ENCODE data around the gene TEX52.
"Not testable (repeated sequence)": the region's sequence is repeated elsewhere in the genome, so short reads cannot be mapped to it uniquely, and the experiment has no call there.

Gene TEX52

DNA sequence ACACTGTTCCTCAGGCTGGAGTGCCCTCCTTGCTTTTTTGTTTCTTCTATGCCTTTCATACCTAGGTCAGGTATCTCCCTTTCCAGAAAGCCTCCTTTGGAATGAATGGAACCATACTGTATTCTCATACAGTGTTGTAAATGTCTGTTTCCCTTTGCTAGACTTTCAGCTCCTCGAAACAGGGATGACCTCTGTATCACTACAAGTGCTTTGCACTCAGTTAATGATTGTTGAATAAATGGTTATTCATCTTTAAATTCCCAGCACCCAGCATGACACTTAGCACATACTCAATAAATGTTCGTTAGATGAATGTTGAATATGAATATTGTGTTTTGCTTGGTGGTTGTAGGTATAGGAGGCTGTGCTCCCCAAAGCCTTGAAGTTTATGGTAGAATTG, 28.0 kb upstream of the TEX52 start:
- peaks cover 24% of the 10 kb centered on the region for H3K36me3 ChIP-seq (ENCODE audit: insufficient read depth, low read length)
- H3K9ac ChIP-seq (ENCODE audit: low read depth, low read length): no peak overlapping the region
- H3K4me1 ChIP-seq (ENCODE audit: insufficient read depth, low read length): peaks cover 5% of the 10 kb centered on the region; the same call in 1 of the 2 replicates

DNA sequence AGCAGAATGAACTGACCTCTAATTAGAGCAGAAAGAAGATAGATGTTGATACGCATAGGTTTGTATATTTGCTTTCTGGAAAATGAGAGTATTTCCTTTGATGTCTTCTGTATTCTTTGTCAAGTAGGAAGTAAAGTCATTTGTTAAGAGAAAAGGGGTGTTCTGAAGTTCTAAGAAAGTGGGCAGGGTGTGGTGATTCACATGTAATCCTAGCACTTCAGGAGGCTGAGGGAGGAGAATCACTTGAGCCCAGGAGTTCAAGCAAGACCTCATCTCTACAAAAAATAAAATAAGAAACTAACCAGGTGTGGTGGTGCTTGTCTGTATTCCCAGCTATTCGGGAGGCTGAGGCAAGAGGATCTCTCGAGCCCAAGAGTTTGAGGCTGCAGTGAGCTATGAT, 23.0 kb upstream of the TEX52 start:
- Histone ChIP-seq H3K4me1 (ENCODE audit: insufficient read depth, low read length) (peaks cover 8% of the 10 kb centered on the region; the same call in 1 of the 2 replicates), H3K36me3 (ENCODE audit: insufficient read depth, low read length) (peaks cover 10% of the 10 kb centered on the region; the same call in 1 of the 2 replicates), H3K9ac (ENCODE audit: low read depth, low read length) (no peak overlapping the region; the same call in 1 of the 2 replicates), H3K9me3 (ENCODE audit: control insufficient read depth, insufficient read depth, low read length) (no peaks in the 10 kb centered on the region)

More for the DNA sequence above, 28.0 kb upstream of the TEX52 start:
- H3K9me3 ChIP-seq (ENCODE audit: control insufficient read depth, insufficient read depth, low read length): no peaks in the 10 kb centered on the region

DNA sequence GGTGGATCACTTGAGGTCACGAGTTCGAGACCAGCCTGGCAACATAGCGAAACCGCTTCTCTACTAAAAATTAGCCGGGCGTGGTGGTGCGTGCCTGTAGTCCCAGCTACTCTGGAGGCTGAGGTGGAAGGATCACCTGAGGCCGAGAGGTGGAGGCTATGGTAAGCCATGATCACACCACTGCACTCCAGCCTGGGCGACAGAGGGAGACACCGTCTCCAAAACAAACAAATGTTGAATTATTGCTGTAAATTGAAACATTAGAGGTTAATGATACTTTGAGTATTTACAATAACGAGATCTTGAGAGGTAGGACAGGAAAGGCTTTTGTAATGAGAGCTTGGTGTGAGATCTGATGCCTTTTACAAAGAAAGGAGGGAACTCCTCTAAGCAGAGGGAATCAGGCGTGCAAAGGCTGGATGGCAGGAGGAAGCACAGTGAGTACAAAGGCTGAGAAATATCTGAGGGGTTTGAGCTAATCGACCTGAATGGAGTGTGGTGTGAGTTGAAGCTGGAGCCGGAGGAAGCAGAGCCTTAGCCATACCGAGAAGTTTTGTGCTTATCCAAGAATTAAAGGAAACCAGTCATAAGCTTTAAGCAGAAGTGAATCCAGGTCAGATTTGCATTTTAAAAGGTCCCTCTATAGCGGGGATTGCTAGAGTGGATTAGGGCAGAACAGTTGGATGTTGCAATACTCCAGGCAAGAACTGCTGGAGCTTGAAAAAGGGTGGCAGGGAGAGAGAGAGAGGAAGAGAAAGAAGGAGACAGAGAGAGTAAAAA, 21.3 kb upstream of the TEX52 start:
- Histone ChIP-seq H3K4me1 (ENCODE audit: insufficient read depth, low read length) (peaks cover 5% of the 10 kb centered on the region; the same call in 1 of the 2 replicates), H3K9me3 (ENCODE audit: control insufficient read depth, insufficient read depth, low read length) (no peaks in the 10 kb centered on the region), H3K9ac (ENCODE audit: low read depth, low read length) (peak overlapping the region; percentile 100), H3K36me3 (ENCODE audit: insufficient read depth, low read length) (peaks cover 18% of the 10 kb centered on the region; the same call in 1 of the 2 replicates)

DNA sequence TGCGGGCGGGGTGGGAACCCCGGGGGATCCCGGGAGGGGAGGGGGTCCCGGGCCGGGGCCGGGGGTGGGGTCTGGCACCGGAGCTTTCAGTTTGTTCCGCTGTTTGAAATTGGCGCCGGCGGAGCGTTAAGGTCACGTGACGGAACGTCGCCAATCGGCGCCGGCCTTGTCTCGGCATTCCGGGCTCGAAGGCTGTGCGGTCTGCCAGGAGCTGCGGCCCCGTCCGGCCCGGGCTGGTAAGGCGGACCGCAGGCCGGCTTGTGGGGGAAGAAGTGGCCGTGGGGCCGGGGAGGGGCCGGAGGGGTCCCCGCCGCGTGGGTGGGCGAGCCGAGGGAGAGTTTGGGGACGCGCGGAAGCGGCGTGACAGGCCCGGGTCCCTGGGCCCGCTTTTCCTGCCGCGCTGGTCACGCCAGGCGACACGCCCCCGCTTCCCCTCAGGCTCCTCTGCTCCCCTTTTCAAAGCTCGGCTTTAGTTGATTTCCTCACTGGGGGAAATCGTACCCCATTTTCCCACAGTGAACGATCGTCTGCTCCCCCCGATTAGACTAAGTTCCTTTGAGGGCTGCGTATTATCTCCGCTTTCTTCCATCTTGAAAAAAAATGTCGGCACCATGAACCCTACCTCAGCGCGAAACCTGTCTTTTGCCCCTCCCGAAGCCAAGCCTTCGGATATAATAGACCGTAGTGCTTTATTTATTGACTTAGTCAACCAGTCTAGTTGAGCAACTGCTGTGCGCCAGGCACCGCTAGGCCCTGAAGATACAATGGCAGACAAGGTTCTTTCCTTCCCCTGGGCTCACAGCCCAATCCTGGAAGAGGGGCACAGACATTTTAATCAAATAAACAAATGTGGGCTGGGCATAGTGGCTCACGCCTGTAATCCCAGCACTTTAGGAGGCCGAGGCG, 20.5 kb upstream of the TEX52 start, which contains the start of the genes FOXM1 and RHNO1:
TSS of gene FOXM1 (minus strand) at position 128 of the 906 bp plus-strand sequence. CDS start 2,696 bp downstream, outside the sequence.
TSS of gene RHNO1 (plus strand) at position 177 of the 906 bp plus-strand sequence. CDS start 8,144 bp downstream, outside the sequence.
- Histone ChIP-seq H3K4me1 (ENCODE audit: insufficient read depth, low read length) (peaks cover 5% of the 10 kb centered on the region; the same call in 1 of the 2 replicates), H3K9me3 (ENCODE audit: control insufficient read depth, insufficient read depth, low read length) (no peaks in the 10 kb centered on the region), H3K36me3 (ENCODE audit: insufficient read depth, low read length) (peaks cover 22% of the 10 kb centered on the region), H3K9ac (ENCODE audit: low read depth, low read length) (peak within 1 kb of the TSS; percentile 100)

DNA sequence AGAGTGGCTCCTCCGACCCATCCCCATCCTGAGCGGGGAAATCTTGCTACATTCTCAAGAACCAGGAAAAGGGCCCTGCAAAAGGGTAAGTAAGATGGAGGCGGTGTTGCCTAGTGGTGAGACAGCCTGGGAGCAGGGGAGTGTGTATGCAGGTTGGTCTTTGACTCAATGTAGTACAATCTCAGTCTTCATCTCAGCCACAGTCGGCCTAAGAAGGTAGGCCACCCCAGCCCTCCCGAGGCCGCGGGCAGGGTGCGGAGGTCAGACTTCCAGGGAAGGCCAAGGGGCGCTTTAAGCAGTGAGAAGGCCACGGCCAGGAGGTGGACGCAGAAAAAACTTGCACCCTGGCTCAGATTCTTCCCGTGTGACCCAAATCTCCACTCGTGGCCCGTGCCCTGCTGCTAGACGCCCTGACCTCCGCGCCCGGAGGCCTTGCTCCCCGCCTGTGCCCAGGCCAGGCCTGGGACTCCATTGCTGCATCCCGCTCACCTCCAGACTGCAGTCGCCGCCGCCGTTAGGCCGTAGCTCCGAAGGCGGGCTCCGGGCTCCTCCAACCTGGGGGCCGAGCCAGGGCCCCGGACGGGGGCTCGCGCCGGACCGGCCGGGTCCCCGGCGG, 19.7 kb upstream of the TEX52 start:
- peaks cover 5% of the 10 kb centered on the region; the same call in 1 of the 2 replicates for H3K4me1 ChIP-seq (ENCODE audit: insufficient read depth, low read length)
- no peaks in the 10 kb centered on the region for H3K9me3 ChIP-seq (ENCODE audit: control insufficient read depth, insufficient read depth, low read length)
- peaks cover 27% of the 10 kb centered on the region for H3K36me3 ChIP-seq (ENCODE audit: insufficient read depth, low read length)
- peak overlapping the region; percentile 100 for H3K9ac ChIP-seq (ENCODE audit: low read depth, low read length)

DNA sequence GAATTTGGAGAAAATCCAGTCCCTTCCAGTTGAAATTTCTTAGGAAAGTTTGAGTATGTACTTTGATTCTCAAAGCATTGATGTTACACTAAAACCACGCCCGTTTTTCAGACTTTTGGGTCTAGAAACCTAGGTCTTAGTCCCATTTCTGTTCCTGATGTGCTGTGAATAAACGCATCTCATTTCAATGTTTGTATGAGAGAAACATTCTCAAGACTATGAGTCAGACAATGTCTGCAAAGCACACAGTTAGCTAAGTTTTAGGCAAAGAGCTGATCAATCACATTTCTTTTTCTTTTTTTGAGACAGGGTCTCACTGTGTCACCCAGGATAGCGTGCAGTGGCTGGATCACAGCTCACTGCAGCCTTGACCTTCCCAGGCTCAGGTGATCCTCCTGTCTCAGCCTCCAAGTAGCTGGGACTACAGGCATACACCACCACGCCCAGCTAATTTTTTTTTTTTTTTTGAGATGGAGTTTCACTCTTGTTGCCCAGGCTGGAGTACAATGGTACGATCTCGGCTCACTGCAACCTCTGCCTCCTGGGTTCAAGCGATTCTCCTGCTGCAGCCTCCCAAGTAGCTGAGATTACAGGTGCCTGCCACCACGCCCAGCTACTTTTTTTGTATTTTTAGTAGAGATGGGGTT, 12.3 kb upstream of the TEX52 start:
- H3K4me1 ChIP-seq (ENCODE audit: insufficient read depth, low read length); H3K9ac ChIP-seq (ENCODE audit: low read depth, low read length); H3K9me3 ChIP-seq (ENCODE audit: control insufficient read depth, insufficient read depth, low read length): not testable (repeated sequence)
- peaks cover 53% of the 10 kb centered on the region for H3K36me3 ChIP-seq (ENCODE audit: insufficient read depth, low read length)

DNA sequence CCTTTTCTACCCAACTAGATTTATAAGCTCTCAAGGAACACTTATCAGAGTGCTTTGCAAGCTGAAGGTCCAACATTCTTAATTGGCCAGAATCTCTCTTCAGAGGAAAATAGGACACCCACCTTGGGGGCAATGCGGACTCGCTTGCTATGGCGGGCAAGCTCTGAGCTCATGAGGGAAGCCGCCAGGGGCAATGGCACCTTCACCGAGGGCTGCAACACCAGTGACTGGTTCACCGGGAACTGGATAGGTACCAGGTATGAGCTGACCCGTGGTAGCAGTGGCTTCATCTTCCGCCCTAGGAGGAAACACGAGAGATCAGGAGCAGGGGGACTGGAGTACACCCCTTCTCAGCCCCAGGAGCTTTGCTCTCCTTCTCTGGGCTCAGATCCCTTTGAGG, 7.4 kb upstream of the TEX52 start:
- H3K9me3 ChIP-seq (ENCODE audit: control insufficient read depth, insufficient read depth, low read length): no peaks in the 10 kb centered on the region
- no peak overlapping the region for H3K9ac ChIP-seq (ENCODE audit: low read depth, low read length)
- H3K4me1 ChIP-seq (ENCODE audit: insufficient read depth, low read length): no peaks in the 10 kb centered on the region
- H3K36me3 ChIP-seq (ENCODE audit: insufficient read depth, low read length): peaks cover 44% of the 10 kb centered on the region

DNA sequence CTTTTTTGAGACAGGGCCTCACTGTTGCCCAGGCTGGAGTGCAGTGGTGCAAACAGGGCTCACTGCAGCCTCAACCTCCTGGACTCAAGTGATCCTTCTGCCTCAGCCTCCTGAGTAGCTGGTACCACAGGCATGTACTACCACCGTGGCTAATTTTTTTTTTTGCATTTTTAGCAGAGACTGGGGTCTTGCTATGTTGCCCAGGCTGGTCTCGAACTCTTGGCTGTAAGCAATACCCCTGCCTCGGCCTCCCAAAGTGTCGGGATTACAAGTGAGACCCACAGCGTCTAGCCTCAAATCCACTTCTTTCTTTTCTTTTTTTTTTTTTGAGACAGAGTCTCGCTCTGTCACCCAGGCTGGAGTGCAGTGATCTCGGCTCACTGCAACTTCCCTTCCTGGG, 6.6 kb upstream of the TEX52 start:
- not testable (repeated sequence) for H3K9me3 ChIP-seq (ENCODE audit: control insufficient read depth, insufficient read depth, low read length); H3K9ac ChIP-seq (ENCODE audit: low read depth, low read length); H3K4me1 ChIP-seq (ENCODE audit: insufficient read depth, low read length)
- H3K36me3 ChIP-seq (ENCODE audit: insufficient read depth, low read length): peaks cover 43% of the 10 kb centered on the region

DNA sequence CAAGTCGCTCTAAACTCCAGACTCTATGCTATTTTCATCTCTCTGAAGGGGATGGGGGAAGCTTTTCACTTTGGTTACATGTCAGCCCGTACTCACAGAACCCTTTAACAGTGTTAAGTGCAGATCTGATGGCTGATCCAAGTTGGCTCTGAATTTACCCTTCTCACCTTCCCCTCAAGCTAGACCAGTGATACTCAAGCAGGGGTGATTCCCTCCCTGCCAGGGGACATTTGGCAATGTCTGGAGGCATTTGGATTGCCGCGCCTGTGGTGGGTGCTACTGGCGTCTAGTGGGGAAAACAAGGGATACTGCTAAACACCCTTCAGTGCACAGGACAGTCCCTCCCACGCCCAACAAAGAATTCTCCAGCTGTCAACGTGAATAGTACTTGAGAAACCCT, 6.0 kb upstream of the TEX52 start:
- H3K4me1 ChIP-seq (ENCODE audit: insufficient read depth, low read length): no peaks in the 10 kb centered on the region
- H3K9me3 ChIP-seq (ENCODE audit: control insufficient read depth, insufficient read depth, low read length): no peaks in the 10 kb centered on the region
- peaks cover 38% of the 10 kb centered on the region for H3K36me3 ChIP-seq (ENCODE audit: insufficient read depth, low read length)
- H3K9ac ChIP-seq (ENCODE audit: low read depth, low read length): no peak overlapping the region

DNA sequence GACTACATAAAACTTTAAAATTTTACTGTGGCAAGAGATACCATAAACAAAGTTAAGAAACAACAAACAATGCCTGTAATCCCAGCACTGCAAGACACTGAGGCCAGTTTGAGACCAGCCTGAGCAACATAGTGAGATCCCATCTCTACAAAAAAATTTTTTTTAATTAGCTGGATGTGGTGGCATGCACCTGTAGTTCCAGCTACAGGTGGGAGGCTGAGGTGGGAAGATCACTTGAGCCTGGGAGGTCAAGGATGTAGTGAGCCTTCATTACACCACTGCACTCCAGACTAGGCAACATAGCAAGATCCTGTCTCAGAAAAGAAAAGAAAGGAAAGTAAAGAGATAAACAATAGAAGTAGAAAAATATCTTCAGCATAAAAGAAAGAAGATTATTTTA, 3.3 kb upstream of the TEX52 start:
- no peak overlapping the region for H3K9ac ChIP-seq (ENCODE audit: low read depth, low read length)
- peaks cover 18% of the 10 kb centered on the region for H3K36me3 ChIP-seq (ENCODE audit: insufficient read depth, low read length)
- H3K4me1 ChIP-seq (ENCODE audit: insufficient read depth, low read length): no peaks in the 10 kb centered on the region
- no peaks in the 10 kb centered on the region for H3K9me3 ChIP-seq (ENCODE audit: control insufficient read depth, insufficient read depth, low read length)

DNA sequence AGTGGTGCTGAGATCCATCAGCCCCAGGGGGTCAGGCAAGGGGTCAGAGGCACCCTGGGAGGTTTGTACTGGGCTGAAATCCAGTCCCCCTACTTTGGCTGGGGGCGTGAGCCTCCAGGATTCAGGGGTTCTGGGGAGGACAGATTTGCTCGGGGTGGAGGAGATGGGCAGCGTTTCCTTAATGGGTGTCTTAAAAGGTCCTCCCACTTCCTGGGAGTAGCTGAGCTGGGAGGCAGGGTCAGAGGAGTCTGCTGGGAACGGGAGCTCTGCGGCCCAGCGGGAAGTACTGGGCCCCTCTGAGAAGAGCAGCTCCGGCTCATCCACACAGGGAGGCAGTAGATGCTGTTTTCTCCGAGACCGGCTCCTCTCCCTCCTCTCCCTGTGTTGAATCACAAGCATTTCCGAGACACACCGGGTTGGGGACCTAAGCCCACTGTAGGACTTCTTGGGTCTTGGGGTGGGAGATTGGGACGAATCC, 2.1 kb upstream of the TEX52 start:
- peaks cover 15% of the 10 kb centered on the region for H3K36me3 ChIP-seq (ENCODE audit: insufficient read depth, low read length)
- no peaks in the 10 kb centered on the region for H3K9me3 ChIP-seq (ENCODE audit: control insufficient read depth, insufficient read depth, low read length)
- H3K9ac ChIP-seq (ENCODE audit: low read depth, low read length): no peak overlapping the region
- H3K4me1 ChIP-seq (ENCODE audit: insufficient read depth, low read length): no peaks in the 10 kb centered on the region

DNA sequence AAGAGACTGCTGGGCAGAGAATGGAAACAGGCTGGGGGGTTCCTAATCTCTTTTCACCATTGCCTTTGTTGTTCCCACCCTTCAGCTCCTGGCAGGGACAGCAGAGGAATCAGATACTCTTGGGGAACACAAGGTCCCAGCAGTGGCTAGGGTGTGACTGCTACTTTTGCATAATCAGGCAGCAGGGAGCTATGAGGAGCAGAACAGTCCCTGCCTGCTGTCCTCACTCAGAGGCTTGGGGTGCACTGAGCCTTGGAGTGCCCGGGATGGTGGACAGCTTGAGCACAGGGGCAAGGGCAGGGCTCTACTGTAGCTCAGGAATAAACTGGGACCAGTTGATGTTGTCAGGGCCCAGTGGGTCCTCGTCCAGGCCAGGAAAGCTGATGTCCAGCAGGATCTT, 1.5 kb upstream of the TEX52 start:
- Histone ChIP-seq H3K4me1 (ENCODE audit: insufficient read depth, low read length) (no peaks in the 10 kb centered on the region), H3K36me3 (ENCODE audit: insufficient read depth, low read length) (peaks cover 15% of the 10 kb centered on the region), H3K9me3 (ENCODE audit: control insufficient read depth, insufficient read depth, low read length) (no peaks in the 10 kb centered on the region), H3K9ac (ENCODE audit: low read depth, low read length) (no peak overlapping the region)

DNA sequence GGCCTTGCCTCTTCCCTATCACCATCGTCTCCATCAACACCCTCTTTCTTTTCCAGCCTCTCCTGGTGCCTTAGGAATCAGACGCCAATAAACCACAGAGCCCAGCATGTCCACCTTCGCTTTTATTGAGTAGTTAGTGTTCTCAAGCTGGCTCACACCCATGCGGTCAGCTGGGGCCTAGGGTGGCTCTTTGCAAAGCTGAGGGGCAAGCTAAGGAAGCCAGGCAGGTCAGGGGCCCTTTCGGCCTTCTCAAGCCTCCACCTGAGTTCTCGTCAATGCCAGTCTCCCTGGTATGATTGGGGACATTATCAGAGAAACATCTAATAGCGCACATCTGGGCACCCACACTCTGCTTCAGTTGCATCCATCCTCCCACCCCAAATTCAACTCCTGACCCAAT, 737 bp upstream of the TEX52 start:
- H3K9me3 ChIP-seq (ENCODE audit: control insufficient read depth, insufficient read depth, low read length): no peaks in the 10 kb centered on the region
- peaks cover 15% of the 10 kb centered on the region for H3K36me3 ChIP-seq (ENCODE audit: insufficient read depth, low read length)
- H3K9ac ChIP-seq (ENCODE audit: low read depth, low read length): no peak overlapping the region
- no peaks in the 10 kb centered on the region for H3K4me1 ChIP-seq (ENCODE audit: insufficient read depth, low read length)

DNA sequence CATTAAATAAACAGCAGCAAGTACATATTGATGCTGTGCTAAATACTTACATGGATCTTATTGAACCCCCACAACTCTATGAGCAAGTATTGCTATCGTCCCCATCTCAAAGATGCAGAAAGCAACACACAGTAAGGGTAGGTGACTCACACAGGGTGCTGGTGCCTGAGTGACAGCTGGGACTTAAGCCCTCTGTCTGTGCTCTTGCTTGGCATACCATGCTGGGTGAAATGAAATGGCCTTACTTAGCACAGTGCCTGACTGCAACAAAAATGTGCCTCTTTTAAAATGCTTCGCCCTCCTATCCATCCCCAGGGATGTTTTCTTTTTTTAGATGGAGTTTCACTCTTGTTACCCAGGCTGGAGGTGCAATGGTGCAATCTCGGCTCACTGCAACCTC, 788 bp downstream of the TEX52 start:
- peaks cover 15% of the 10 kb centered on the region for H3K36me3 ChIP-seq (ENCODE audit: insufficient read depth, low read length)
- H3K4me1 ChIP-seq (ENCODE audit: insufficient read depth, low read length): no peaks in the 10 kb centered on the region
- H3K9ac ChIP-seq (ENCODE audit: low read depth, low read length): no peak overlapping the region
- no peaks in the 10 kb centered on the region for H3K9me3 ChIP-seq (ENCODE audit: control insufficient read depth, insufficient read depth, low read length)
